Activated CD4-positive, CD25-positive, alpha-beta regulatory T cell treated with anti-CD3 and anti-CD28 coated beads, Interleukin-2, amount 50 U/mL, for 72 hours (primary cell): Measurements from ENCODE around the gene SGSM1.

Source experiments
- DNase-seq: peaks from one replicate; pipeline ENCODE4 v3.0.0; 2021

Gene SGSM1, protein sequence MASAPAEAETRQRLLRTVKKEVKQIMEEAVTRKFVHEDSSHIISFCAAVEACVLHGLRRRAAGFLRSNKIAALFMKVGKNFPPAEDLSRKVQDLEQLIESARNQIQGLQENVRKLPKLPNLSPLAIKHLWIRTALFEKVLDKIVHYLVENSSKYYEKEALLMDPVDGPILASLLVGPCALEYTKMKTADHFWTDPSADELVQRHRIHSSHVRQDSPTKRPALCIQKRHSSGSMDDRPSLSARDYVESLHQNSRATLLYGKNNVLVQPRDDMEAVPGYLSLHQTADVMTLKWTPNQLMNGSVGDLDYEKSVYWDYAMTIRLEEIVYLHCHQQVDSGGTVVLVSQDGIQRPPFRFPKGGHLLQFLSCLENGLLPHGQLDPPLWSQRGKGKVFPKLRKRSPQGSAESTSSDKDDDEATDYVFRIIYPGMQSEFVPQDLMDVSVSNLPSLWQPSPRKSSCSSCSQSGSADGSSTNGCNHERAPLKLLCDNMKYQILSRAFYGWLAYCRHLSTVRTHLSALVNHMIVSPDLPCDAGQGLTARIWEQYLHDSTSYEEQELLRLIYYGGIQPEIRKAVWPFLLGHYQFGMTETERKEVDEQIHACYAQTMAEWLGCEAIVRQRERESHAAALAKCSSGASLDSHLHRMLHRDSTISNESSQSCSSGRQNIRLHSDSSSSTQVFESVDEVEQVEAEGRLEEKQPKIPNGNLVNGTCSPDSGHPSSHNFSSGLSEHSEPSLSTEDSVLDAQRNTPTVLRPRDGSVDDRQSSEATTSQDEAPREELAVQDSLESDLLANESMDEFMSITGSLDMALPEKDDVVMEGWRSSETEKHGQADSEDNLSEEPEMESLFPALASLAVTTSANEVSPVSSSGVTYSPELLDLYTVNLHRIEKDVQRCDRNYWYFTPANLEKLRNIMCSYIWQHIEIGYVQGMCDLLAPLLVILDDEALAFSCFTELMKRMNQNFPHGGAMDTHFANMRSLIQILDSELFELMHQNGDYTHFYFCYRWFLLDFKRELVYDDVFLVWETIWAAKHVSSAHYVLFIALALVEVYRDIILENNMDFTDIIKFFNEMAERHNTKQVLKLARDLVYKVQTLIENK

DNA sequence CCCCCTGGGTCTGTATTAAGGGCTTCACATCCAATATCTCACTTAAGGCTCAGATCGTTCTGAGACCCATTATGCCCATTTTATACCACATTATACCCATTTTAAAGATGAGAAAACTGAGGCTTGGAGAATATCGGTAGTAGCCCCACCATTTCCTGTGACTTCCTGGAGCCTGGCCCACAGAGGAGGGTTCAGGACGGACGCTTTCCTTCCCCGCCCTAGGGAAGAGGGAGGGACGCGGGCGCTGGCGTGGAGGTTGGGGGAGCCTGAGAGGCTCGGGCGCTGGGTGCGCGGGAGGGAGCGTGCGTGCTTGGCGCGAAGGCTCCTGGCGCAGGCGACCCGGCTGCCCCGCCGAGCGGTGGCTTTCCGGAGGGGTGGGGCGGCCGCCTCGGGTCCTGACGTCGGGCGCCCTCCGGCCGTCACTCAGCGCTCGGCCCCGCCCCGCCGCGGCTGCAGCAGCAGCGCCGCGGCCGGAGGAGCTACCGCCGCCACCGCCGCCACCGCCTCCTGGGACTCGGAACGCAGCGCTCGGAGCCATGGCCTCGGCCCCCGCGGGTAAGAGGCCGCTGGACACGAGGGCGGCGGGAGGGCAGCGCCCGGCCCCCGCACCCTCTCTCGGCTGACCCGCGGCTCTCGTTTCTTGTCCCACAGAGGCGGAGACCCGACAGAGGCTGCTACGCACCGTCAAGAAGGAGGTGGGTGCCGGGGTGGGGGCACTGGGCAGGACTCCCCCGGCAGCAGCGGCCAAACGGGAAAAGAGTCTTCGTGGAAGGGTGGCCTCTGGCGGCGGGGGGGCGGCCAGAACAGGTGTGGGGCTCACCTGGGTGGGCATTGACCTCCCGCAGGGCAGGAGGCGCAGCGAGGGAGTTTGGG is at the start of gene SGSM1:
Gene SGSM1, plus strand, starts transcription at position 422 of the 873 bp plus-strand sequence. Its CDS starts 115 bp downstream, at position 537.
- peak; percentile 81 for DNase-seq

DNA sequence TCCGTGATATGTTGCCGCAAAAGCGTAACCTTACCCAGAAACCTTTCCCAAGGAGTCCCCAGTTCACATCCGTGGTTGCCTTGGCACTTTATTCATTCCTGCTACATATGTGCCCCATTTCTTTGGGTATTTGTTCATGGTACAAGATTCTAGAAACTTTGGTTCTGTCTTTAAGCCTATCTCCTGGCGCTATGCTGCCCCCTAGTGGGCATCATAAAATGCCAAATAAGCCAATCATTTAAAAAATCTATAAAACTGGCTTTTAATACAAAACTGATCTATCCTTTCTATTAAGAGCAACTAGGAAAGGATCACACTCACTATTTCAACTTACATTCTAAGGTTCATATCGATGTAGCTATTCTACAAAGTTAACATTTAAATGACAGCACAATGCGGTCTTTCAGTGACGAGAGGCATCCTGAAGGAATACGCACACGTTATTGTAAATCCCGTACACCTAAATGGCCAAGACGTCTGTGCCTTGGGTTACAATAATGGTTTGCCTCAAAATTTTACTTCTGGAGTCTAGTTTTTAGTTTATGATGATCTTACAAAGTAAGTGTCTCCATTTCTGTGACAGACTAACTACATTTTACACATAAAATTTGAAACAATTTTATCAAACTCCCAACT is 47.7 kb upstream of the SGSM1 start:
- peak; percentile 57 for DNase-seq

DNA sequence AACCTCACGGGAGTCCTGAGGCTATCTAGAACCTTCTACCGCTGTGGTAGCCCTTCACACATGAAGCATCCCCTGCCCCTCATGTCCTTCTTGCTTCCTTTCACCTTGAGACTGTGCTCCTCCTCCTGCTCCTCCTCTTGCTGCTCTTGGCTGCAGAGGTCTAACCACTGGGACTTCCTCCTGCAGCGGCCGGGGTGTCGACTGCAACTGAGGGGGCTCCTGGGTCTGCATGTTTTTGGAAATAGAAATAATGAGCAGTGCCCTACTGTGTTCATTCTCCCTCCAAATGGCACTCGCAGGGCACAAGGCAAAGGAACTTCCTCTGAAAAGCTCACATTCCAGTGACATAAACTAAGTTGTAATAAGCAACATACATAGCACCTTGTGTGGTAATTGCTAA is 46.2 kb upstream of the SGSM1 start:
- DNase-seq: no peak

DNA sequence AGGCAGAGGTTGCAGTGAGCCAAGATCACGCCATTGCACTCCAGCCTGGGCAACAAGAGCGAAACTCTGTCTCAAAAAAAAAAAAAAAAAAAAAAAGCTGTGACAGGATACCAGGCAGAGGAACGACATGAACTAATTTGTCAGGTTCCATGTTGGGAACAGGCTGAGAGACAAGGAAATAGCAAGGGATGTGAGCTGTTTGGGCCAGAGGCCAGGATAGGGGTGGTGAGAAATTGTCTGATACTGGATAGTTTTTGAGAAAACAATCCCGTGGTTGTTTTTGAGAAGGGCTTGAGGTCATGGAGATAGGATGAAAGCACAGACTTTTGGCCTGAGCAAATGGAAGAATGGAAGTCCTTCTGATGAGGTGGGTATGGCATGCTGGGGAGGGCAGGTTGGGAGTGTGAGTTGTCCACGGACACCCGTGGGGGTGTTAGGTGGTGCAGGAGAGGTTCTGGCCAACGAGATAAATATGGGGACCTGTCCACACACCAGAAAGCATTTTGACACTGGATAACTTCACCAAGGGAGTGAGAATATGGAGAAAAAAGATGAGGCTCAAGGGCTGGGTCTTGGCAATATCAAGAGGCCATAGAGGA is 45.2 kb upstream of the SGSM1 start:
- no peak for DNase-seq

DNA sequence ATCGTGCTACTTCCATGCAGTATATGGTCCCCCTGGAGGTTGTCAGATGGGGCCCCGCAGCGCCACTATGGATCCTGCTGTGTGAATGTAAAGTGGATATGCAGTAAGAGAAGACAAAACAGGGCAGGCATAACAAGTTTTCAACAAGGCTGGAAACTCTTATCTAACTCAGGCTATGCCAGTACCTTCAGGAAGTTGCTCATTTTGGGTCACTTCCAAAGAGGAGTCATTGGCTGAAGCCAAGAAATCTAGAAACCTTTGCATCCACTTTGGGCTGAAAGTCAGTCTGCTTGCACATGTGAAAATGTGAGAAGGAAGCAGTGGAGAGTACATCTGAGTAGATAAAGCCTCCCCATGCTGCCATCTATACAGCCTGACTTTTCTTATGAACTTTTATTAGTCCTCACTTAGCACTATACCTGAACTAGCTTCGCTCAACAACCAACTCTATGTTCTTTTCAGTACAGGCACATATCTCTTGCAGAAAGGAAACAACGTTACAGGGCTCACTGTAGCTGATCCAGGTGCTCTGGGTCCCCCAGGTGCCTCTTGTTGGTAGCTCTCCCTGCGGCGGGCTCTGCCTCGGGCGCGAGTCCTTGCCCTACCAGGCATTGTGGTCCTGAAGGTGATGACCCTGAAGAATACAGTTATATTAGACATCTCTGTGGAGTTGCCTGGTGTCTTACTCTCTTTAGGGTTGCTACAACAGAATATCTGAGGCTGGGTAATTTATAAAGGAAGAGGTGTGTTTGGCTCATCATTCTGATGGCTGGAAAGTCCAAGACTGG is 43.9 kb upstream of the SGSM1 start:
- DNase-seq: no peak

DNA sequence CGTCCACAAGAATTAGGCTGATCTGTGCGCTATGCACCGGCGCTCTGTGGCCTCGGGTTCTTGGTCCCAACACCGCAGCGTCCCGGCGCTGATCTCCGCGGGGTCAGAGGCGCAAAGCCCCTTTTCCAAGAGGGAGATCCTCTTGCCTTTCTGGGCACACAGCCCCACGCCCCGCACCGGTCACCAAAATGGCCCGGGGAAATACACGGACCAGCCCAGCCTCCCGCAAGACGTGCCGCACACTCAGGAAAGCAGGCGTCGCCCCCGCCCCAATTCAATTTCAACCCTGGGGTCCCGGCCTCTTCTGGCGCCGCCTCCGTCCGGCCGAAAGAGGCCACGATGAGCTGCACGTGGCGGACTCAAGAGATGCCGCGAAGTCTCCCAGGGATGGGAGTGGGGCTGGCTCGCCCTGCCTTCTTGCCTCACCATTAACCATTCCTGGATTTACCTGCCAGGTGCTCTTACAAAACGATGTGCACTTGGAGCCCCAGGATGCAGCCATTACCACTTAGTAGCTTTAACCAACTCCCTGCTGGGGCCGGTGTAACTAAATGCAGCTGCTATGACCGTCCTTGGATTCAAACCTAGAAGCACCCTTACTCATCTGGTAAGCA is 42.0 kb upstream of the SGSM1 start:
- no peak for DNase-seq

DNA sequence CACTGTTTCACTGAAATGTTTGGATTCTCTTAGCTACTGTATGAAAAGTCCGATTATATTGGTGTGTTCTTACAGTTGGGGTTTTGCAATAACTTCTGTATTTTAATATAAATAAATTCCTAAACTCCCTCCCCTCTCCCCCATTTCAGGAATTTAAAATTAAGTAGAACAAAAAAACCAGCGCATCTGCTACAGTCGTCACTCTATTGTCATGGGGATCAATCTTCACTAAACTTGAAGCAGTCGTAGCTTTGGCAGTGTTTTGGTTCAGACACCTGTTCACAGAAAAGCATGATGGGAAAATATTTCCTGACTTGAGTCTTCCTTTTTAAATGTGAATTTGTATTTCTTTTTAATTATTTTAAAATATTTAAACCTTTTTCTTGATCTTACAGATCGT is 40.8 kb upstream of the SGSM1 start:
- no peak for DNase-seq

DNA sequence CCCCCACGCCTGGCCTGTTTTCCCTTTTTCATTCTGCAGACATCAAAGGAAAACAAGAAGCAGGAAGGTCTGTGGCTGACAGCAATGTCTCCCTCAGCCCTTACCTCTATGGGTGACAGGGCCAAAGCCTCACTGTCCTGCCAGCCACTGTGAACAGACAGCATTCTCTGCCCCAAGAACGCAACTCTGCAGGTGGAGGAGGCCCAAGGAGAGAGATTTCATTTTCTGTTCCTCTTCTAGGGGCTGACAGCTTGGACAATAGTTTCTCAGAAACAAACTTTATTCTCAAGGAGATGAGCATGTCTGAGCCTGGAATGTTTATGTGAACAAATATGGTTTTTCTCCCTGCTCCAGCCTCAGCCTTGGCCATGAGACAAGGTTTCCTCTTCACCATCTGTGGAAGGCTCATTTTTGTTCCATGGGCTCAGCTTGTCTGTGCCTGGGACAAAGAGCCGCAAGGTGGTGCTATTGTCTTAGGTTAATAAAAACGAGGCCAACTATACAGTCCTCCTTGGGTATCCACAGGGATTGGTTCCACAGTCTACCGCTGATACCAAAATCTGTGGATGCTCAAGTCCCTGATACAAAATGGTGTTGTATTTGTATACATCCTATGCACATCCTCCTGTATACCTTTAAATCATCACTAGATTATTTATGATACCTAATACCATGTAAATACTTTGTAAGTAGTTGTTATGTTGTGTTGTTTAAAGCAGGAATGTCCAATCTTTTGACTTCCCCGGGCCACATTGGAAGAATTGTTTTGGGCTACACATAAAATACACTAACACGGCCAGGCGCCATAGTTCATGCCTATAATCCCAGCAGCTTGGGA is 37.3 kb upstream of the SGSM1 start:
- peak; percentile 42 for DNase-seq

DNA sequence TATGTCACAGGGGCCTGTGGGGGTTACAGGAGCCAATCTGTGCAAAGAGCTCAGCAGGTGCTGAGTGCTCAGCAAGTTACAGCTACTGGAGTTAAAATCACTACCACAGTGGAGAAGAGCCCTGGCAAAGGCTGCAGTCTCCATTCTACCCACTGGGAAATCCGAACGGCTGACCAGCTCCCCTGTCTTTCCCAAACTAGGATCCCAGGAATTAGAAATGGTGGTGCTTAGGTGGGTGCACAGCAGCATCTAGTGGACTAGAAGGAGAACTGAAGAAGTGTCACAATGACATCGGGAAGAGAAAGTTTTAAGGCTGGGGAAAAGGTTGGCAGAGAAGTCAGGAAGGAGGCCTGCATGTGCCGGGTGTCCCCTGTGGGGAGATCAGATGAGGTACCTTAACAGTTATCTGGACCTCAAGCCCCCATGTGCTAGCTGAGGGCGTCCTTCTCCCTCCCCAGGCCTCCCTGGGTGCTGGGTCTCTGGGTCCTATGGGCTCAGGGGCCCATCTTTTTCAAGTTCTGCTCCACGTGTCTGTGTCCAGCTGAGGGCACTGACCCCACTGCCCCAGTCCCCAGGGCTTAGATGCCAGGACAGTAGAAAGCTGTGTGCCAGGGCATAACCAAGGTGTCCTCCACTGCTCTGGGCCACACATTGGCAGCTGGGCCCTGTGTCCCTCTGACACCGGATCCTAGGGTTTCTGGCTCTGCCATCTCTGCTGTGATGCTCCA is 33.4 kb upstream of the SGSM1 start:
- no peak for DNase-seq

DNA sequence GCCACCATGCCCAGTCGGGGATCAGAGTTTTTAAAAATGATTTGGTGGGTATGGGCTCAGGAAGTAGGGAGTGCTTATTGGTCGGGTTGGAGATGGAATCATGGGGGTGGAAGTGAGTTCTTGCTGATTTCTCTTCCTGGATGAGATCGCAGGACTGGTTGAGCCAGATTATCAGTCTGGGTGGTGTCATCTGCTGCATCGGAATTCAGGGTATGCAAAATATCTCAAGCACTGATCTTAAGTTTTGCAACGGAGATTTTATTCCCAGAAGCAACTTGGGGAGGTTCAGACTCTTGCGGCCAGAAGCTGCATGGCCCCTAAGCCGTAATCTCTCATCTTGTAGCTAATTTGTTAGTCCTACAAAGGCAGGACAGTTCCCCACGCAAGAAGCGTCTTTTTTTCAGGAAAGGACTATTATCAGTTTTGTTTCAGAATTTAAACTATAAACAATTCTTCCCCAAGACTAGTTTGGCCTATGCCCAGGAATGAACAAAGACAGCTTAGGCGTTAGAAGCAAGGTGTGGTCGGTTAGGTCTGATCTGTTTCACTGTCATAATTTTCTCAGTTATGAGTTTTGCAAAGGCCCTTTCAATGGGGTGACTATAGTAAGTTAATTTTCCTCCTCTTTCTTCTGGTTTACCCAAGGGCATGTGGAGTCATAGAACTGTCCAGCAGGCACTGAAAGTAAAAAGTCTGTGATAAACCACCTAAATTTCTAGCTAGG is 30.1 kb upstream of the SGSM1 start:
- no peak for DNase-seq

DNA sequence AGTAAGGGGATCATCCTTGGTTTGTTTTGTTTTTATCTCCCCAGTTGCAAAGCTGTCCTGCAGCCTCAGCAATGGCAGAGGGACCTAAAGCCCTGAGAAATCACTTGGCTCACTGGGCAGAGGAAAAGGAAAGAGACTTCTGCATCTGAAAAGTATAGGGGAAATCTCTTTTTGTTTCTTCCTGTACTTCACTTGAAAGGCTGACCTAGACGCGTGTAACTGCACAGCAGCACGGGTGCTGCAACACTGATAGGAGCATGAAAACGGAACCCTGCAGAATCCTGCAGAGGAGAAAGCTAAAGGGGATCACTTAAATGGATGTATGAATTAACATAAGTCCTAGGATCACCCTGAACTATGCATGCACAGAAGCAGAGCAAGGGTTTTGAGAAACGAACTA is 29.5 kb upstream of the SGSM1 start:
- no peak for DNase-seq

DNA sequence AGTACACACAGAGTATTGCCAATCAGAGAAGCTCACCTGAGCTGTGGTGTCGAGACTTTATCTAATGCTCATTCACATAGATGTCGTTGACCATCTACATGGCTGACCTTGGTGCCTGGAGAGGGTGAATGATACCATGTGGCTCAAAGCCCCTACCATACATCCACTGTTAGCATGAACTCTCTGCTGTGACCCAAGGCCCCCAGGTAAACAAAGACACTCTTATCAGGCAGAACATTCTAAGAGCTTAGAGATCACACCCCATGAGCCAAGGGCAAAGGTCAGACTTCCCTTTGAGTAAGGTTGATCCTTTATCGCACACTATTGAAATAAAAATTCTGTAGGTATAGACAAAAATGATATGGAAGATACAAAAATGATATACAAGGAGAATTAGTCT is 16.5 kb upstream of the SGSM1 start:
- no peak for DNase-seq

DNA sequence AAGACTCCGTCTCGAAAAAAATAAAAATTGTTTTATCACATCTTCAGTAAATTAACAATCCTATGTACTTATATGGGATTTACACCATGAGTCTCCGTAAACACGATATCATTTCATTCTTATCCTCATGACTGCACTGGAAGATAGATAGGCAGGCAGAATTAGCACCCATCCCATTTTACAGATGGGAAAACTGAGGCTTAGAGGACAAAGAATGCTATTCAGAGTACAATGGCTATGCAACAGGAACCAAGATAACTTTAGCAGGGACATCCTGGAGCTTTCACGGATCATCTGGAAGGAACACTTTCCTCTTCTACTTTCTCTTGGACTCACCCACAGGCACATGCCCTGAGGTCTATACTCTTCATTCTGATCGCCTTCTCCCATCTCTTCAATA is 14.6 kb upstream of the SGSM1 start:
- DNase-seq: no peak

DNA sequence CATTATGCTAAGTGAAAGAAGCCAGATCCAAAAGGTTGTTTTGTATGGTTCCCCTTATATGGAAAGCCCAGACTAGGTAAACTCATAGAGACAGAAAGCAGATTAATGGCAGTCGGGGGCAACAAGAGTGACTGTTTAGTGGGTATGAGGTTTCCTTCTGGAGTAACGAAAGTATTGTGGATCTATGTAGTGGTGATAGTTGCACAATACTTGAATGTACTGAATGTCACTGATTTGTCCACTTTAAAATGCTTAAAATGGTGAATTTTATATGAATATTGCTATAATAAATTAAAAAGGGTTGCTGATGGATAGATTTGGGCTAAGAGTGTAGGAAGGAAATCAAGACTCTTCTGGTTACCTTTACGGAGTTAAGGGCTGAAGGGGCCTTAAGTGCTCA is 10.0 kb upstream of the SGSM1 start:
- DNase-seq: no peak

DNA sequence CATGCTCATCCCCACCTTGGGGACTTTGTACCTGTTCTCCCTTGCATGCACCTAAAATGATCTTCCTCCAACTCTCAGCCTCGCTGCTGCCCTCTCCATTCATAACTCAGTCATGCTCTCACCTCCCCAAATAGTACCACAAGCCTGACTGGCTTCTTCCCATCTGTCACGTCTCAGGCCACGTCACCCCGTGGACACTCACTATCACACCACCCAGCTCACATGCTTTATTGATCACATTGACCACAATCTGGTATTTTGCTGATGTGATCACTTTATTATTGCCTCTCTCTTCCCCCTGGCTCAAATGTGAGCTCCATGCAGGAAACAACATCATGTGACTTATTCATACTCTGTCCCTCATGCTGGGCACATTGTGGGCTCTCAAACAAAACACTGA is 9.2 kb upstream of the SGSM1 start:
- DNase-seq: no peak

DNA sequence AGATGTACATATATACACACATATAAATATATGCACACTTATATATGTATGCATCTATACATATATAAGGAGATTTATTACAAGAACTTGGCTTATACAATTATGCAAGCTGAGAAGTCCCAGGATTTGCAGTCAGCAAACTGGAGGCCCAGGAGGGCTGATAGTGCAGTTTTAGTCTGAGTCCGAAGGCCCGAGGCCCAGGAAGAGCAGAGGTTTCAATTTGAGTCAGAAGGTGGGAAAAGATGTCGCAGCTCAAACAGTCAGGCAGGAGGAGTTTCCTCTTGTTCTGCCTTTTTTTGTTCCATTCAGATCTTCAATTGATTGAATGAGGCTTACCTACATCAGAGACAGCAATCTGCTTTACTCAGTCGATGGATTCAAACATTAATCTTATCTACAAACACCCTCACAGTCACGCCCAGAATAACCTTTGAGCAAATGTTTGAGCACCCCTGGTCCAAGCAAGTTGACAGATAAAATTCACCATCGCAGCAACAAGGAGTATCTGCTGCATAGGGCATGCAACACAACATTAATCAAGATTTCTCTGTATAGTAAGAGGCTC is 4.0 kb upstream of the SGSM1 start:
- no peak for DNase-seq

DNA sequence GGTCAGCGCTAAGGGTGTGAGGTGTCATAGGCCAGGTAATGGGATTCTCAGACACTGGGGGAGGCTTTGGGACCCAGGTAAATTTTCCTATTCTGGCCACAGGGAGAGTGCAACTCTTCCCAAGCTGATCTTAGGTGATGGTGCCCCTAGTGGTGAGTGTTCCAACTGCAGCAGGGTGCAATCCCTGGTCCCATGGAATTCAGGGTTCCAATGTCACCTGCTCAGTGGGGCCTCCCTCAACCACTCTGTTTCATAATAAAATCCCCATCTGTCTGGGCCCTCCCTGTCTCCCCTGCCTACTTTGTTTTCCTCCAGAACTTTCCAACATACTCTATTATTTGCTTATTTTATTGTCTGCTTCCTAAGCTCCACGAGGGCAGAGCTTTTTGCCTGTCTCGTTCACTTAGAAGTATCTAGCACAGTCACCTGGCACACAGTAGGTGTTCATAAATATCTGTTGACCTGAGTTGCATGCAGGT is 2.9 kb upstream of the SGSM1 start:
- DNase-seq: peak; percentile 65

DNA sequence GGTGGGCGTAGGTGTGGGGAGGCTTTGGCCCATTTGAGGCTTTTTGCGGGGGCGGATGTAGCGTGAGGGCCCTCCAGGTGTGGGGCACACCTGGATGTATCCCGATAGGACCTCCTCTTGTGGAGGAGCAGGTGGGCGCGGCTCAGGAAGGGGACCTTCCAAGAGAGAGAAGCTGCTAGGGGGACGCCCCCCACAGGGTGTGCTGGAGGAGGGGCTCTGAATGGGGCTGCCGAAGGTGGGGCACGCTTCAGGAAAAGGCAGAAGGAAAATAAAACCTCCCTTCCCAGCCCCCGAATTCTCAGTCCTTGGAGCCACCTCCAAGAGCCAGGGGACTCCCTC is 621 bp downstream of the SGSM1 start:
- DNase-seq: no peak
